ENCODE data around the gene KAT14. TPM values are rescaled to one million over a fixed set of nuclear protein-coding genes. Genes with fewer than 3 reads are reported as not detected.
"Not testable (repeated sequence)": the region's sequence is repeated elsewhere in the genome, so short reads cannot be mapped to it uniquely, and the experiment has no call there.

Gene KAT14
- total RNA-seq, 1 experiment from 2014 or later: 16.4 TPM

- Mint-ChIP-seq H3K4me1 (ENCODE audit: insufficient read depth, unreplicated experiment) (no peaks in the 10 kb centered on the region), H3K27ac (ENCODE audit: low read depth, unreplicated experiment) (no peak overlapping the region), H3K36me3 (ENCODE audit: insufficient read depth, unreplicated experiment) (peaks cover 60% of the 10 kb centered on the region), H3K27me3 (ENCODE audit: insufficient read depth, unreplicated experiment) (no peaks in the 10 kb centered on the region), H3K4me3 (ENCODE audit: unreplicated experiment) (no peak overlapping the region), H3K9me3 (ENCODE audit: unreplicated experiment) (no peaks in the 10 kb centered on the region)
- POLR2A ChIA-PET: interaction anchor here (0.7 kb wide), 1 partner anchor 311 kb away, joined by 3 read pairs; no protein-coding TSS in a partner anchor
- intact Hi-C loops (cut with micrococcal nuclease): no loop called here
- no peak for DNase-seq (ENCODE audit: unreplicated experiment)
- TF ChIP-seq, protein P1, sequence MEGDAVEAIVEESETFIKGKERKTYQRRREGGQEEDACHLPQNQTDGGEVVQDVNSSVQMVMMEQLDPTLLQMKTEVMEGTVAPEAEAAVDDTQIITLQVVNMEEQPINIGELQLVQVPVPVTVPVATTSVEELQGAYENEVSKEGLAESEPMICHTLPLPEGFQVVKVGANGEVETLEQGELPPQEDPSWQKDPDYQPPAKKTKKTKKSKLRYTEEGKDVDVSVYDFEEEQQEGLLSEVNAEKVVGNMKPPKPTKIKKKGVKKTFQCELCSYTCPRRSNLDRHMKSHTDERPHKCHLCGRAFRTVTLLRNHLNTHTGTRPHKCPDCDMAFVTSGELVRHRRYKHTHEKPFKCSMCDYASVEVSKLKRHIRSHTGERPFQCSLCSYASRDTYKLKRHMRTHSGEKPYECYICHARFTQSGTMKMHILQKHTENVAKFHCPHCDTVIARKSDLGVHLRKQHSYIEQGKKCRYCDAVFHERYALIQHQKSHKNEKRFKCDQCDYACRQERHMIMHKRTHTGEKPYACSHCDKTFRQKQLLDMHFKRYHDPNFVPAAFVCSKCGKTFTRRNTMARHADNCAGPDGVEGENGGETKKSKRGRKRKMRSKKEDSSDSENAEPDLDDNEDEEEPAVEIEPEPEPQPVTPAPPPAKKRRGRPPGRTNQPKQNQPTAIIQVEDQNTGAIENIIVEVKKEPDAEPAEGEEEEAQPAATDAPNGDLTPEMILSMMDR (IDR thresholded peaks at IDR 0.05; ENCODE audit: unreplicated experiment): no peak
- no TSS peak for BruUV-seq (replicated peaks)
- CTCF ChIA-PET: interaction anchor here (1.2 kb wide), 1 partner anchor 83 kb away, joined by 4 read pairs; no protein-coding TSS in a partner anchor
Measured at GRCh38 chr20:18174906-18175683, 37.4 kb downstream of the KAT14 start.

DNA sequence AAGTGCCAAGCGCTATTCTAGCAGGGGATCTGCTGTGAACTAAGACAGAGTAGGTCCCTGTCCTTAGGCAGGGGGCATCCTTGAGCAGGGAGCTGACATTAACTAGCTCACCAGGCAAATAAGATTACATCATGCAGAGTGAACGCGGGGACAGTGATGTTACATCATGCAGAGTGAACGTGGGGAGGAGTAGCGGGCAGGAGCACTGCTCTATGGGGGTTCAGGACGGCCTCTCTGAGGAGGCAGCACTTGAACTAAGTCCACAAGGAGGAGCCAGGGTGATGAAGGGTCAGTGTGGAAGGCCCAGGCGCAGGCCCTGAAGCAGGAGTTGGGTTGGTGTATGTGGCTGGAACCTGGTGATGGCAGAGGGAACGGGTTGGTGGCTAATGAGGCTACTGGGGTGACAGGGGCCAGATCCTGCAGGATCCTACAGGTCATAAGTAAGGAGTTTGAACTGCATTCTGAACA is 38.7 kb downstream of the KAT14 start:
- H3K4me3 Mint-ChIP-seq (ENCODE audit: unreplicated experiment): no peak overlapping the region
- peaks cover 55% of the 10 kb centered on the region for H3K36me3 Mint-ChIP-seq (ENCODE audit: insufficient read depth, unreplicated experiment)
- no peaks in the 10 kb centered on the region for H3K4me1 Mint-ChIP-seq (ENCODE audit: insufficient read depth, unreplicated experiment)
- TF ChIP-seq, protein P1 (IDR thresholded peaks at IDR 0.05; ENCODE audit: unreplicated experiment): no peak
- no peaks in the 10 kb centered on the region for H3K9me3 Mint-ChIP-seq (ENCODE audit: unreplicated experiment)
- no TSS peak for BruUV-seq (replicated peaks)
- no peak overlapping the region for H3K27ac Mint-ChIP-seq (ENCODE audit: low read depth, unreplicated experiment)
- no peak for DNase-seq (ENCODE audit: unreplicated experiment)
- H3K27me3 Mint-ChIP-seq (ENCODE audit: insufficient read depth, unreplicated experiment): no peaks in the 10 kb centered on the region
- intact Hi-C loops (cut with micrococcal nuclease): no loop called here
- CTCF ChIA-PET: interaction anchor here (0.6 to 1.0 kb wide), 4 partner anchors 89 to 671 kb away, joined by 3 to 4 read pairs (median 3); no protein-coding TSS in a partner anchor
- POLR2A ChIA-PET: interaction anchor here (0.6 kb wide), 2 partner anchors 31 to 1776 kb away, joined by 3 read pairs; no protein-coding TSS in a partner anchor

- CTCF ChIA-PET; H3K4me3 Mint-ChIP-seq (ENCODE audit: unreplicated experiment); H3K4me1 Mint-ChIP-seq (ENCODE audit: insufficient read depth, unreplicated experiment); POLR2A ChIA-PET; H3K27me3 Mint-ChIP-seq (ENCODE audit: insufficient read depth, unreplicated experiment); H3K27ac Mint-ChIP-seq (ENCODE audit: low read depth, unreplicated experiment); intact Hi-C loops (cut with micrococcal nuclease); BruUV-seq (replicated peaks); H3K9me3 Mint-ChIP-seq (ENCODE audit: unreplicated experiment); DNase-seq (ENCODE audit: unreplicated experiment): not testable (repeated sequence)
- H3K36me3 Mint-ChIP-seq (ENCODE audit: insufficient read depth, unreplicated experiment): peaks cover 55% of the 10 kb centered on the region
Measured at GRCh38 chr20:18180366-18180765, 42.7 kb downstream of the KAT14 start.

GRCh38 chr20:18180815-18181214 is 43.2 kb downstream of the KAT14 start:
- DNase-seq (ENCODE audit: unreplicated experiment): no peak
- ChIA-PET CTCF (interaction anchor here (0.8 kb wide), 1 partner anchor 11 kb away, joined by 3 read pairs; no protein-coding TSS in a partner anchor), POLR2A (interaction anchor here (0.8 kb wide), 1 partner anchor 26 kb away, joined by 5 read pairs; no protein-coding TSS in a partner anchor)
- TF ChIP-seq, protein P1 (IDR thresholded peaks at IDR 0.05; ENCODE audit: unreplicated experiment): no peak
- H3K4me1 Mint-ChIP-seq (ENCODE audit: insufficient read depth, unreplicated experiment): no peaks in the 10 kb centered on the region
- intact Hi-C loops (cut with micrococcal nuclease): no loop called here
- BruUV-seq (replicated peaks): no TSS peak
- no peak overlapping the region for H3K27ac Mint-ChIP-seq (ENCODE audit: low read depth, unreplicated experiment)
- no peaks in the 10 kb centered on the region for H3K27me3 Mint-ChIP-seq (ENCODE audit: insufficient read depth, unreplicated experiment)
- H3K4me3 Mint-ChIP-seq (ENCODE audit: unreplicated experiment): no peak overlapping the region
- H3K36me3 Mint-ChIP-seq (ENCODE audit: insufficient read depth, unreplicated experiment): peaks cover 54% of the 10 kb centered on the region
- H3K9me3 Mint-ChIP-seq (ENCODE audit: unreplicated experiment): no peaks in the 10 kb centered on the region
